ENCODE data around the gene SORBS1.

SORBS1 gene

DNA sequence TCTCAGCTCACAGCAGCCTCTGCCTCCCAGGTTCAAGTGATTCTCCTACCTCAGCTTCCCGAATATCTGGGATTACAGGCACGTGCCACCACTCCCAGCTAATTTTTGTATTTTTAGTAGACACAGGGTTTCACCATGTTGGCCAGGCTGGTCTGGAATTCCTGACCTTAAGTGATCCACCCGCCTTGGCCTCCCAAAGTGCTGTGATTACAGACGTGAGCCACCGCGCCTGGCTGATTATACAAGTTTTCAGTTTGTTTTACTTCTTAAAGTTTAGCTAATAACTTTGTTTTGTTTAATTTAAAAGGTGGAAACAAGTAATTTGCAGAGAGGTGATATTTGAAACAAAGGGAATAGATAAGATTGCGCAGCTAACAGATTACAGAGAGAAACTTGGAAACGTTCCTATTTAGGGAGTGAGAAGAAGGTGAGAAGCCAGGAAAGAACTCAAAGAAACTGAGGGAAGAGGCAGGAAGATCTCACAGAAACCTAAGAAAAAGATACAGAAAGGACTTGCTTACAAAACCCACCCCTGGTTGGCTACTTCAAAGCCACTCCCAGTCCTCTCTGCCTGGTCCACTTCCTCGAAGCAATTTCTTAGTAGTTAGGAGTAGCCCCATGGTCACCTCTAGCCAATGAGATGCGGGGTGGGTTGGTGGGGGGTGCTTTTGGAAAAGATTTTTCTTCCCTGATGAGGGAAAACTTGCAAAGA is 255.4 kb downstream of the SORBS1 start:
- Mint-ChIP-seq H3K27ac (no peak overlapping the region), H3K27me3 (ENCODE audit: low read depth) (peaks cover 13% of the 10 kb centered on the region), H3K4me1 (ENCODE audit: low read depth) (peaks cover 18% of the 10 kb centered on the region), H3K9me3 (no peaks in the 10 kb centered on the region), H3K4me3 (no peak overlapping the region), H3K36me3 (ENCODE audit: low read depth) (no peaks in the 10 kb centered on the region)
- no peak for DNase-seq (ENCODE audit: low spot score)

DNA sequence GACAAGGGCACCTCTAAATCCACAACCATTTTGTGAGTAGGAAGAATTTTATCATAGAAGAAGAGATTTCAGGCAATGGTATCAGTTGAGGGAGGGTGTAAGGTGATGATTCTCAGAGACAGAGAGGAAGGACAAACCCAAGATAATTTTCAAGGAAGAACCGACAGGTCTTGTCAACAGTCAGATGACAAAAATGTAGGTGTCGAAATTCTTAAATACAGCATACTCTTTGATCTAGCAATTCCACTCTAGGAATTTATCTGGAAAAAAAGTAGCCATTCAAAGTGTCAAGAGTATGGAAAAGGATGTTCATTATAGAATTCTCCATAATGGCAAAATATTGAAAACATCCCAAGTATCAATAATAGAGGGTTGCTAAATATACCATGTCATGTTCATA is 256.2 kb downstream of the SORBS1 start:
- no peak overlapping the region for H3K27ac Mint-ChIP-seq
- peaks cover 12% of the 10 kb centered on the region for H3K4me1 Mint-ChIP-seq (ENCODE audit: low read depth)
- no peaks in the 10 kb centered on the region for H3K9me3 Mint-ChIP-seq
- H3K4me3 Mint-ChIP-seq = no peak overlapping the region
- peaks cover 13% of the 10 kb centered on the region for H3K27me3 Mint-ChIP-seq (ENCODE audit: low read depth)
- DNase-seq (ENCODE audit: low spot score) = no peak
- no peaks in the 10 kb centered on the region for H3K36me3 Mint-ChIP-seq (ENCODE audit: low read depth)

DNA sequence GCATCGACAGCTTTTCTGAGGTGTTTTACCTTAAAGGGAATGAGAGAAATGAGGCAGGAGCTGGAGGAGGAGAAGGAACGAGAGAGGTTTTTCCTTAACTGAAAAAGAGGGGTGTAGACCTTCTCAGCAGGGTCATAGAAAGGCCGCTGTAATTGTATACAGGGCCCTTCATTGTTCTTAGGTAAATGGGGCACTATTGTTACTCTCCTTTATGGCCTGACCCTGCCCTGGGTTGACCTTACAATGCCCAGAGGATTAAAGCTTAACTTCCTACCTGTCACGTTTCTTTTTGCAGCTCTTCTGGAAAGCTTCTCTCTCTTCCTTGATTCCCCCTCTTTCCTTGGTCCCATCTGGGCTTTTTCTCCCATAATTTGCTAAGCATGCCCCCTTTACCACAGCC is 256.7 kb downstream of the SORBS1 start:
- Mint-ChIP-seq H3K4me1 (ENCODE audit: low read depth) (peaks cover 7% of the 10 kb centered on the region), H3K9me3 (no peaks in the 10 kb centered on the region), H3K27ac (no peak overlapping the region), H3K27me3 (ENCODE audit: low read depth) (peaks cover 13% of the 10 kb centered on the region), H3K36me3 (ENCODE audit: low read depth) (no peaks in the 10 kb centered on the region), H3K4me3 (no peak overlapping the region)
- DNase-seq (ENCODE audit: low spot score) = no peak

DNA sequence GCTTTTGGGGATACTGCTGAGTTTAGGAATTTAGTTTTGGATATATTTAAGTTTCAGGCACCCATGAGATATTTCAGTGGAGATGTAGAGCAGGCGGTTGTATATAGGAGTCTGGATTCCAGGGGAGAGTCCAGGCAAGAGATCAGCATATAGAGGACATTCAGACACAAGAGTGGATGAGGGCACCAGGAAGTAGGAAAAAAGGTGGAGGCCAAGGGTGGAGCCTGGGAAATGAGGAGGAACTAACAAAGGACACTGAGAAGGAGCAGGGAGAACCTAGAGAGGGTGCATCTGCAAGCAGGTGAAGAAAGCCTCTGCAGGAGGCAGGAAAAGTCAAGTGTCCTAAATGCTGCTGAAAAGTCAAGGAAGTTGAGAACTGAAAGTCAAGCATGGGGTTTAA is 257.2 kb downstream of the SORBS1 start:
- Mint-ChIP-seq H3K9me3 (no peaks in the 10 kb centered on the region), H3K27ac (no peak overlapping the region), H3K27me3 (ENCODE audit: low read depth) (peaks cover 13% of the 10 kb centered on the region), H3K4me3 (no peak overlapping the region), H3K4me1 (ENCODE audit: low read depth) (peaks cover 6% of the 10 kb centered on the region), H3K36me3 (ENCODE audit: low read depth) (no peaks in the 10 kb centered on the region)
- DNase-seq (ENCODE audit: low spot score) = no peak

DNA sequence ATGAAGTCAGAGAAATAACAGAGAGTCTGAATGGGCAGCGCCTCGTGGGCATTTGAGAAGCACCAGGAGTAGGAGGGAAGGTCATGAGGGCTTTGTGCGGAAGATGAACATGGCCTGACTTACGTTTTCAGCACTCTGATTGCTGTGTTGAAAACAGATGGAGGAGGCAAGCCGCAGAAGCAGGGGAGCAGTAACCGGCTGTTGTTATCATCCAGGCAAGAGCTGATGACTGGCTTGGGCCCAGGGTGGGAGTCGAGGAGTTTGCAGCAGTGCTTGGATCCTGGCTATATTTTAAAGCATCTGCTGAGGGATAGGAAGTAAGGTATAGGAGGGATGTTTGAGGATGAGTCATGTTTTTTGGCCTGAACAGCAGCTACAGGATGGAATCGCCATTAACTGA is 257.6 kb downstream of the SORBS1 start:
- Mint-ChIP-seq H3K36me3 (ENCODE audit: low read depth) (no peaks in the 10 kb centered on the region), H3K27ac (no peak overlapping the region), H3K9me3 (no peaks in the 10 kb centered on the region), H3K4me3 (no peak overlapping the region), H3K27me3 (ENCODE audit: low read depth) (peaks cover 13% of the 10 kb centered on the region), H3K4me1 (ENCODE audit: low read depth) (peaks cover 2% of the 10 kb centered on the region)
- DNase-seq (ENCODE audit: low spot score) = no peak

DNA sequence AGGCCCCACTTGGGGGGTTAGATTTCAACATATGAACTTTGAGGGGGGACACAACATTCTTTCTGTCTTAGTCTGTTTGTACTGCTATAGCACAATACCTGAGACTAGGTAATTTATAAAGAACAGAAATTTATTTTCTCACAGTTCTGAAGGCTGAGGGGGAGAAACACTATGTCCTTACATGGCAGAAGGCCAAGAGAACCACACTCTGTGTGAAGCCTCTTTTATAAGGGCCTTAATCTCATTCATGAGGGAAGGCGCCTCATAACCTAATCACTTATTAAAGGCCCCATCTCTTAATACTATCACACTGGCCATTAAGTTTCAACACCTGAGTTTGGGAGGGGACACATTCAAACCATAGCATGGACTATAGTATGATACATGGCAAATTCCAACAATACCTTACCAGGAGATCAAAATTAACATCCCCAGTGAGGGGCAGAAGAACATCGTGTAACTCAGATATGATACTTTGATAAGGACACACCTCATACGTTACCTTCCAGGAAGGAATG is 261.1 kb downstream of the SORBS1 start:
- no peak overlapping the region for H3K27ac Mint-ChIP-seq
- peaks cover 12% of the 10 kb centered on the region for H3K4me1 Mint-ChIP-seq (ENCODE audit: low read depth)
- no peak overlapping the region for H3K4me3 Mint-ChIP-seq
- no peaks in the 10 kb centered on the region for H3K9me3 Mint-ChIP-seq
- DNase-seq (ENCODE audit: low spot score) = no peak
- H3K27me3 Mint-ChIP-seq (ENCODE audit: low read depth) = peaks cover 3% of the 10 kb centered on the region
- H3K36me3 Mint-ChIP-seq (ENCODE audit: low read depth) = no peaks in the 10 kb centered on the region

DNA sequence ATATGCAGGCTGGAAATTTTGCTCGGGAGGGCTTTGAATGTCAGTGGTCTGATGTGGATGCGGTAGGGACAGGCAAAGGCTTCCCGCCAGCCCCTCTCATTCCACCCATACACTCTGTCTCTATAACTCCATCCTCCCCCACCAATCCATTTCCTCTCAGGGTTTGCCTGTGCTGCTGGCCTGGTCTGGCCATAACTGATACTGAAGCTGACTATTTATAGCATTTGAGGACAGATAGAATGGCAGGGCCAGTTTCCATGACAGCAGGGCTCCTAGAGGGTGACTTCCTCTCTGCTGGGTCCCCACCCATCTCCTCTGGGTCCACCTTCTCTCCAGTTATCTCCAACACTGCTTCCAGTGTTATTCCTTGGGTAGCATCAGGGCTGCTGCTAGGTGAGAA is 263.8 kb downstream of the SORBS1 start:
- peaks cover 31% of the 10 kb centered on the region for H3K4me1 Mint-ChIP-seq (ENCODE audit: low read depth)
- no peak overlapping the region for H3K27ac Mint-ChIP-seq
- H3K9me3 Mint-ChIP-seq = no peaks in the 10 kb centered on the region
- no peak for DNase-seq (ENCODE audit: low spot score)
- H3K27me3 Mint-ChIP-seq (ENCODE audit: low read depth) = peaks cover 6% of the 10 kb centered on the region
- H3K4me3 Mint-ChIP-seq = no peak overlapping the region
- H3K36me3 Mint-ChIP-seq (ENCODE audit: low read depth) = no peaks in the 10 kb centered on the region

DNA sequence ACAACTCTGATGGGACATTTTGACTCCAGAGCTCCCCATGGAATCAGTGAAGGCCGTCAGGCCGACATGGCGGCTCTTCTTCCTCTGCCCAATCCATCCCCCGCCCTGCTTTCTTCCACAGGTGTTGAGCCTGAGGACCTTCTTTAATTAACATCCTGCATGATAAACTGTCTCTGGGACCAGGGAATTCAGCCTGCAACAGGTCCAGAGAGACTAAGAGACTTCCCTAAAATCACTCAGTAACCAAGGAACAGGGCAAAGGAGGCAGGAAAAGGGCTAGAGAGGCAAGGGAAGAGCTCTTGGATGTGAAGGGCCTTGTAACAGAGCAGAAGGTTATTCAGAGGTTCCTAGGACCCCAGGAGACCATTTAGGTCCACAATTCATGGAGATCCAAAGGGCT is 264.4 kb downstream of the SORBS1 start:
- Mint-ChIP-seq H3K4me1 (ENCODE audit: low read depth) (peaks cover 35% of the 10 kb centered on the region), H3K27me3 (ENCODE audit: low read depth) (peaks cover 7% of the 10 kb centered on the region), H3K4me3 (no peak overlapping the region), H3K27ac (no peak overlapping the region), H3K36me3 (ENCODE audit: low read depth) (no peaks in the 10 kb centered on the region), H3K9me3 (no peaks in the 10 kb centered on the region)
- DNase-seq (ENCODE audit: low spot score) = no peak

DNA sequence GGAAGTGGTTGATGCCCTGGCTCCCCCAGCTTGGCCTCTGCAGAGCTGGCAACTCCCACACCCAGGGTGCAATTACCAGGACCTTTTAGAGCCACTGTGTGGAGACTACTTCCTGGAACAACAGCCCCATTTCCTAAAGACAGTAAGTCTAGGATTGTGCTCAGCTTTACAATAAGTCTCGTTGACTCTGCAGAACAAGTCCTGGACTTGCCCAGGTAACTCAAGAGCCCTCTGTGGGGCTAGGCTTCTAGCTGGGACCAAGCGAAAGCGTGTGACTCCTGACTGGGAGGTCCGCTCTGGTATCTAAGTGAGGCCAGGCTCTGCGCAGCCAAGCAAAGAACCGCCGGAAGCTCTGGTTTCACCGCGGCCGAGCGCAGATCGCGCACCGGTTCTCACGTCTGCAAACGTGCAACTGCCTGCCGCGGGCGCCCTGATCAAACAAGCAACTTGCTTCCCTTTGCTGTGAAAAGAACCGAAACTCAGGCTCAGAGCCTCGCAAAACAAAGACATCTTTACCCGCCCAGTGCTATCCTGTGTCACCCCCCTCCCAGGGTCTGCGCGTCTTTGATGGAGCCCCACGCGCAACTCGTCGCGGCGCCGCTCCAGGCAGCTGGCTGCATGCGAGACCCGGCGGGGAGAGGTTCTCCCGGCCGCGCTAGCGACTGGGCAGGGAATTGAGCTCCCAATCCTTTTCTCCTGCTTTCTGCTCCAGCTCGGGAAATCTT is 266.0 kb downstream of the SORBS1 start:
- Mint-ChIP-seq H3K27ac (peak overlapping the region; percentile 85), H3K36me3 (ENCODE audit: low read depth) (no peaks in the 10 kb centered on the region), H3K4me3 (peak overlapping the region; percentile 69), H3K27me3 (ENCODE audit: low read depth) (peaks cover 12% of the 10 kb centered on the region), H3K4me1 (ENCODE audit: low read depth) (peaks cover 41% of the 10 kb centered on the region), H3K9me3 (no peaks in the 10 kb centered on the region)
- DNase-seq (ENCODE audit: low spot score) = peak; percentile 55

DNA sequence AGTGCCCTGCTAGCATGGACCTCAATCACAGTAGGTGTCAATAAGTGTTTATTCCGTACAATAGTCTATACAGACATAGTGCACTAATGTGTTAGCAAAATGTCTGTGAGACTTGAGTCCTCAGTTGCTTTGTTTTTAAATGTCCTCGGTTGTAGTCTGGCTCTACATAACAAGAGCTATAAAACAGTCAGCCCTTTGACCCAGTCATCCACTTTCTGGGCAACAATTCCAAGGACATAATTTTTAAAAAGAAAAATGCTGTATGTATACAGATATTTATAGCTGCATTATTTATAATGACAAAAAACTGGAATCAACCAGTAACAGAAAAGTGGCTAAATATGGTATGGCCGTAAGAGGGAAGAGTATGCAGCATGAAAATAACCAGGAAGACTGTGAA is 267.5 kb downstream of the SORBS1 start:
- peaks cover 45% of the 10 kb centered on the region for H3K4me1 Mint-ChIP-seq (ENCODE audit: low read depth)
- H3K9me3 Mint-ChIP-seq = no peaks in the 10 kb centered on the region
- no peaks in the 10 kb centered on the region for H3K36me3 Mint-ChIP-seq (ENCODE audit: low read depth)
- H3K27ac Mint-ChIP-seq = peak overlapping the region; percentile 13
- DNase-seq (ENCODE audit: low spot score) = no peak
- no peak overlapping the region for H3K4me3 Mint-ChIP-seq
- H3K27me3 Mint-ChIP-seq (ENCODE audit: low read depth) = peaks cover 25% of the 10 kb centered on the region

DNA sequence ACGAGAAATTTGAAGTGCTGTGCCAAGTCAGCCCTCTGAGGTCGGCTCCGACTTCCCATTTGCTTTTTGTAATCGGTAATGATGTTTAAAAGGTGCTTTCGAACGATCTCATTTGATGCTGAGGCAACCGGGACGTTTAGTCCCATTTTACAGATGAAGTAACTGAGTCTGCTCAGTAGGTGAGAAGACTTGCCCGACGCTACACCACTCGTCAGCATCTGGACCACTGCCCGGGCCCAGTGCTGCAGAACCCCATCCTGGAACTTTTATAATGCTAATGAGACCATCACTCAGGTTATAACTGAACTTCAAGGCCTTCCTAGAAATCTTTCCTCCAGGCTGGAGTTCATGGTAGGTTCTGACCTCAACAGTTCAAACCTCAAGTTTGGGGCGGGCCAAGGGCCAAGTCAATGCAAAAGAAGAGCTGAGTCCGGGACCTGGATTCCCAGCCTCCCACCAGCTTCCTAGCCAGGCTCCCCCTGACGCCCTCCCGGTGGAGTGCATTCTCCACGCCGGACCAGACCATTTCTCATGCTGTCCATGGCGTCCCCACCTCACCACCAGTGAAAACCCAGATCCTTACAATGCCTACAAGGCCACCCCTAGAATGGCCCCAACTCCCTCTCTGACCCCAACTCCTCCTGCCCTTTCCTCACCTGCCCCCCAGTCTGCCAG is 269.7 kb downstream of the SORBS1 start:
- Mint-ChIP-seq H3K9me3 (no peaks in the 10 kb centered on the region), H3K27ac (peak overlapping the region; percentile 62), H3K36me3 (ENCODE audit: low read depth) (no peaks in the 10 kb centered on the region), H3K27me3 (ENCODE audit: low read depth) (peaks cover 43% of the 10 kb centered on the region), H3K4me3 (peak overlapping the region; percentile 82), H3K4me1 (ENCODE audit: low read depth) (peaks cover 46% of the 10 kb centered on the region)
- DNase-seq (ENCODE audit: low spot score) = no peak

DNA sequence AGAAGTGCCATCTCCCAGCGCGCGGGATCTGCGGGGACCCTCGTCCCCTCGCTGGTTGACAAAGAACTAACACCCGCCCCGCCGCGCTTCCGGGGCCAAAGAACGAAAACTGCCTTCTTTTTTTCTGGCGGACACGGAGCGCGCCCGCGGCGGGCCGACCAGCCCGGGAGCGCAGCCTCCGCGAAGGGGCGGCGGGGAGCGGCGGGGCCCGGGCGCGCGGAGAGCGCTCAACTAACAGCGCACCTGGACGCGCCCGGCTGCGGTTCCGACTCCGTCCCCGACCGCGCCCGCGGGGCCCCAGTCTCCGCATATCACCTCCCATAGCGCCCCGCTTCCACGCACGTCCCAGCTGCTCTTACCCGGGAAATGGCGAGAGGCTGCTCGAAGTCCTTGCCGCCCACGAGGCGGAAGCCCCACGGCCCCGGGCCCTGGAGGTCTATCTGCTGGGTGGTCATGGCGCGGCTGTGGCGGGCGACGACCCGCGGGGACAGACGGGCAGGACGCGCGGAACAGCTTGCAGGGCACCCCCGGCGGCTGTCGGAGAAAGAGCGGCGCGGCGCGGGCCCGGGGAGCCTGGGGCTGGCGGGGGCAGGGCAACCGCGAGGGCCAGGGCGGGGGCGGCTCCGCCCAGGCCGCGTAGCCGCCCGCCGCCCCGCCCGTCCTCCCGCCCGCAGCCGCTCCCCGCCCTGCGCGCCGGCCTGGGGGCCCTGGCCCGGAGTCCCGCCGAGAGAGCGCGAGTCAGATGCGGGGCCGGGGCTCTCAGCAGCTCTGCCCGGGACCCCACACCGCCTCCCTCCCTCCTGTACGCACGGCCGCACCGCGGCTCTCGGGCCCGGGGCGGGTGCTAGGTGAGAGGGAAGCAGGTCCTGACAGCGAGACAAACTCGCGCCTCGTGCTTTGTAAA is 270.5 kb downstream of the SORBS1 start, which contains the start of gene PDLIM1:
PDLIM1 (minus strand) TSS at position 543 of the 904 bp plus-strand sequence; CDS start at position 455, 88 bp downstream.
- H3K4me3 Mint-ChIP-seq = peak within 1 kb of the TSS; percentile 82
- peaks cover 44% of the 10 kb centered on the region for H3K4me1 Mint-ChIP-seq (ENCODE audit: low read depth)
- peaks cover 45% of the 10 kb centered on the region for H3K27me3 Mint-ChIP-seq (ENCODE audit: low read depth)
- DNase-seq (ENCODE audit: low spot score) = peak; percentile 52
- no peaks in the 10 kb centered on the region for H3K9me3 Mint-ChIP-seq
- peak within 1 kb of the TSS; percentile 62 for H3K27ac Mint-ChIP-seq
- H3K36me3 Mint-ChIP-seq (ENCODE audit: low read depth) = no peaks in the 10 kb centered on the region

DNA sequence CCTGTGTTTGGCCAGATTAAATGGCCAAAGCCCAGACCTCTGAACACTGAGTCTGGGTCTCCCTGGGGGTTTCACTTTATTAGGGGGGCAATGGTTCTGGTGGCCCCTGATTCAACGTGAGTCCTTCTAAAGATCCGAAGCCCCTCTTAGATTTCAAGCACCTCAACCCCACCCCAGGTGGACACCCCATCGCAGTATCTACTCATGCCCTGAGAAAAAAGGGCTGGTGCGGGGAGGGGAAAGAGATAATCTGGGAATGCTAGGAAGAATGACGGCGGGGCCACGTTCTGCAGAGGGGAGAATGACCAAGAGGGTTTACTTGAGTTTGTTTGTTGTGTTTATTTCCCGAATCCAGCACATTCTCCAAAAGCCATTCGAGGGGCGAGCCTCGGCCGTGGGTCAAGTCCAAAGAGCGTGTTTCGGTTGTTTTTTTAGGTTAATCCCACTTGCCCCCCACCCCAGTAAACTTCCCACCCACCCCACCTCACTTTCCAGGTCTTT is 271.2 kb downstream of the SORBS1 start:
- DNase-seq (ENCODE audit: low spot score) = no peak
- H3K27ac Mint-ChIP-seq = peak overlapping the region; percentile 58
- H3K36me3 Mint-ChIP-seq (ENCODE audit: low read depth) = no peaks in the 10 kb centered on the region
- H3K27me3 Mint-ChIP-seq (ENCODE audit: low read depth) = peaks cover 47% of the 10 kb centered on the region
- no peaks in the 10 kb centered on the region for H3K9me3 Mint-ChIP-seq
- peaks cover 38% of the 10 kb centered on the region for H3K4me1 Mint-ChIP-seq (ENCODE audit: low read depth)
- H3K4me3 Mint-ChIP-seq = peak overlapping the region; percentile 79

Measured in T-helper 2 cell treated with Interferon-gamma antibody and Interleukin-4, amounts not matched to agents 5 μg/mL and 100 μg/mL, for 36 hours (primary cell).